GM20431 (cell line): ENCODE data around the gene GLCE.
"Not testable (repeated sequence)": the region's sequence is repeated elsewhere in the genome, so short reads cannot be mapped to it uniquely, and the experiment has no call there.

Experiments
- in situ Hi-C: fragments of 300-500 bp; cut with MseI, MboI; formaldehyde crosslinking; loops from one replicate; pipeline ENCODE4 v1.15.0; 2020; ENCODE audit warnings: low sequenced_read_pairs; ENCODE audit not compliant: unreplicated experiment

Gene GLCE

GRCh38 chr15:69292826-69293420, 132.5 kb downstream of the GLCE start:
- in situ Hi-C loops = no loop called here

- in situ Hi-C loops = no loop called here
Measured at GRCh38 chr15:69293741-69294615, 133.5 kb downstream of the GLCE start.

GRCh38 chr15:69296606-69297005, 136.2 kb downstream of the GLCE start:
- in situ Hi-C loops = no loop called here

GRCh38 chr15:69297642-69298353, 137.4 kb downstream of the GLCE start:
- in situ Hi-C loops = no loop called here

- in situ Hi-C loops = no loop called here
Measured at GRCh38 chr15:69298354-69298696, 137.9 kb downstream of the GLCE start.

GRCh38 chr15:69298697-69299441, 138.4 kb downstream of the GLCE start, which contains the start of gene PAQR5:
TSS of gene PAQR5 (plus strand) at chr15:69298912. CDS start at chr15:69360081, 61,169 bp downstream.
- in situ Hi-C loops = no loop called here

- in situ Hi-C loops = no loop called here
Measured at GRCh38 chr15:69299451-69299886, 139.0 kb downstream of the GLCE start.

- in situ Hi-C loops = no loop called here
Measured at GRCh38 chr15:69299943-69300588, 139.6 kb downstream of the GLCE start.

GRCh38 chr15:69301101-69301500, 140.7 kb downstream of the GLCE start:
- in situ Hi-C loops = not testable (repeated sequence)

- in situ Hi-C loops = not testable (repeated sequence)
Measured at GRCh38 chr15:69302087-69302486, 141.7 kb downstream of the GLCE start.

- in situ Hi-C loops = no loop called here
Measured at GRCh38 chr15:69302929-69303328, 142.5 kb downstream of the GLCE start.

- in situ Hi-C loops = no loop called here
Measured at GRCh38 chr15:69303337-69304181, 143.1 kb downstream of the GLCE start.

- in situ Hi-C loops = no loop called here
Measured at GRCh38 chr15:69304182-69304545, 143.7 kb downstream of the GLCE start.

- in situ Hi-C loops = no loop called here
Measured at GRCh38 chr15:69305204-69305931, 144.9 kb downstream of the GLCE start.

- in situ Hi-C loops = no loop called here
Measured at GRCh38 chr15:69305933-69306568, 145.6 kb downstream of the GLCE start.

- in situ Hi-C loops = no loop called here
Measured at GRCh38 chr15:69307939-69308338, 147.5 kb downstream of the GLCE start.

- in situ Hi-C loops = no loop called here
Measured at GRCh38 chr15:69308949-69309348, 148.5 kb downstream of the GLCE start.

- in situ Hi-C loops = no loop called here
Measured at GRCh38 chr15:69311319-69311721, 150.9 kb downstream of the GLCE start.
